H9 (cell line): ENCODE data around the gene ZNF366. TPM values are rescaled to one million over a fixed set of nuclear protein-coding genes. Genes with fewer than 3 reads are reported as not detected.

ENCODE experiments used
- DNase-seq: peaks from one replicate; pipeline ENCODE4 v3.0.0-alpha.2; 2017
- H2AFZ ChIP-seq: one replicate; pipeline ENCODE4 v1.6.1; 2013; ENCODE audit warnings: mild to moderate bottlenecking, low read length, control low read depth, moderate library complexity
- H2AK5ac ChIP-seq: 2 replicates; pipeline ENCODE4 v1.6.1; 2013; ENCODE audit warnings: low read length, control low read depth, mixed read lengths; ENCODE audit not compliant: insufficient read length
- H2BK120ac ChIP-seq: one replicate; pipeline ENCODE4 v1.6.1; 2013; ENCODE audit warnings: low read depth, mild to moderate bottlenecking, low read length, control low read depth, inconsistent platforms; ENCODE audit not compliant: poor library complexity, severe bottlenecking
- H2BK12ac ChIP-seq: 2 replicates; pipeline ENCODE4 v1.6.1; 2013; ENCODE audit warnings: low read length, control low read depth, mixed read lengths, low read depth; ENCODE audit not compliant: insufficient read length
- H2BK15ac ChIP-seq: 2 replicates; pipeline ENCODE4 v1.6.1; 2013; ENCODE audit warnings: low read depth, low read length, control low read depth
- H2BK20ac ChIP-seq: one replicate; pipeline ENCODE4 v1.6.1; 2013; ENCODE audit warnings: low read depth, mild to moderate bottlenecking, low read length, control low read depth, inconsistent platforms; ENCODE audit not compliant: poor library complexity, severe bottlenecking
- H2BK5ac ChIP-seq: 2 replicates; pipeline ENCODE4 v1.6.1; 2013; ENCODE audit warnings: low read length, control low read depth, mixed read lengths; ENCODE audit not compliant: insufficient read length
- H3K14ac ChIP-seq: 2 replicates; pipeline ENCODE4 v1.6.1; 2013; ENCODE audit warnings: low read length, control low read depth; ENCODE audit not compliant: insufficient read depth
- H3K18ac ChIP-seq: 2 replicates; pipeline ENCODE4 v1.6.1; 2013; ENCODE audit warnings: low read depth, mild to moderate bottlenecking, mixed read lengths, low read length, control low read depth; ENCODE audit not compliant: insufficient read length
- H3K23ac ChIP-seq: 2 replicates; pipeline ENCODE4 v1.6.1; 2013; ENCODE audit warnings: low read length, control low read depth, mixed read lengths, low read depth; ENCODE audit not compliant: insufficient read length
- H3K23me2 ChIP-seq: 2 replicates; pipeline ENCODE4 v1.6.1; 2013; ENCODE audit warnings: low read depth, mild to moderate bottlenecking, mixed read lengths, low read length, control low read depth; ENCODE audit not compliant: insufficient read length, poor library complexity, severe bottlenecking
- H3K27ac ChIP-seq: 2 replicates; pipeline ENCODE4 v1.5.1; 2013; ENCODE audit warnings: low read length, control low read depth, mixed read lengths, low read depth; ENCODE audit not compliant: insufficient read length
- H3K27me3 ChIP-seq: 2 replicates; pipeline ENCODE4 v1.6.1; 2013; ENCODE audit warnings: low read length, control low read depth, inconsistent platforms; ENCODE audit not compliant: insufficient read depth
- H3K4ac ChIP-seq: 2 replicates; pipeline ENCODE4 v1.6.1; 2013; ENCODE audit warnings: low read depth, mild to moderate bottlenecking, control low read depth, inconsistent platforms, low read length, moderate library complexity
- H3K4me1 ChIP-seq: 2 replicates; pipeline ENCODE4 v1.6.1; 2013; ENCODE audit warnings: low read length, control low read depth, inconsistent platforms; ENCODE audit not compliant: insufficient read depth
- H3K4me2 ChIP-seq: 2 replicates; pipeline ENCODE4 v1.6.1; 2013; ENCODE audit warnings: low read length, control low read depth, mixed read lengths; ENCODE audit not compliant: insufficient read length, insufficient read depth
- H3K56ac ChIP-seq: 2 replicates; pipeline ENCODE4 v1.6.1; 2013; ENCODE audit warnings: low read depth, mild to moderate bottlenecking, mixed read lengths, low read length, control low read depth; ENCODE audit not compliant: insufficient read length
- H3K79me1 ChIP-seq: 2 replicates; pipeline ENCODE4 v1.6.1; 2013; ENCODE audit warnings: low read depth, mild to moderate bottlenecking, moderate library complexity, low read length, control low read depth, inconsistent platforms; ENCODE audit not compliant: insufficient read depth, poor library complexity, severe bottlenecking
- H3K79me2 ChIP-seq: 2 replicates; pipeline ENCODE4 v1.6.1; 2013; ENCODE audit warnings: low read length, control low read depth, inconsistent platforms; ENCODE audit not compliant: insufficient read depth
- H3K9ac ChIP-seq: 2 replicates; pipeline ENCODE4 v1.6.1; 2013; ENCODE audit warnings: low read length, control low read depth, mixed read lengths; ENCODE audit not compliant: insufficient read length; ENCODE audit errors: extremely low read depth
- H3K9me3 ChIP-seq: one replicate; pipeline ENCODE4 v1.6.1; 2013; ENCODE audit warnings: low read depth, low read length, inconsistent platforms; ENCODE audit not compliant: control insufficient read depth
- H3T11ph ChIP-seq: one replicate; pipeline ENCODE4 v1.6.1; 2013; ENCODE audit warnings: mild to moderate bottlenecking, low read length, control low read depth, inconsistent platforms
- H4K20me1 ChIP-seq: one replicate; pipeline ENCODE4 v1.6.1; 2013; ENCODE audit not compliant: control insufficient read depth, insufficient read length, insufficient read depth
- H4K5ac ChIP-seq: 2 replicates; pipeline ENCODE4 v1.6.1; 2013; ENCODE audit warnings: low read depth, mild to moderate bottlenecking, mixed read lengths, low read length, control low read depth; ENCODE audit not compliant: insufficient read length
- H4K8ac ChIP-seq: replicated peaks from 2 replicates; pipeline ENCODE4 v1.6.1; 2013; ENCODE audit warnings: low read length, control low read depth, mixed read lengths, low read depth; ENCODE audit not compliant: insufficient read length
- H4K91ac ChIP-seq: 2 replicates; pipeline ENCODE4 v1.6.1; 2013; ENCODE audit warnings: low read depth, mild to moderate bottlenecking, moderate library complexity, mixed read lengths, low read length, control low read depth; ENCODE audit not compliant: insufficient read length
- H3K27ac Mint-ChIP-seq, 3 experiments: 2 replicates in 2 of 3; 3 replicates in 1 of 3; pipeline ENCODE4 v1.8.0; 2020 to 2021; ENCODE audit warnings: mixed read lengths in 3 of 3, mild to moderate bottlenecking in 1 of 3, moderate library complexity in 1 of 3
- H3K27me3 Mint-ChIP-seq: 2 replicates; pipeline ENCODE4 v1.8.0; 2021; ENCODE audit warnings: low read depth, mild to moderate bottlenecking, moderate library complexity, mixed read lengths
- H3K36me3 Mint-ChIP-seq, 3 experiments: 2 replicates in 2 of 3; 3 replicates in 1 of 3; pipeline ENCODE4 v1.8.0; 2020 to 2021; ENCODE audit warnings: low read depth in 3 of 3, mixed read lengths in 3 of 3; ENCODE audit not compliant: insufficient read depth in 1 of 3
- H3K4me1 Mint-ChIP-seq, 2 experiments: 2 replicates each; pipeline ENCODE4 v1.8.0; 2020; ENCODE audit warnings: mixed read lengths in 2 of 2
- H3K4me3 Mint-ChIP-seq, 2 experiments: 2 replicates in 1 of 2; 3 replicates in 1 of 2; pipeline ENCODE4 v1.8.0; 2020 to 2021; ENCODE audit warnings: mild to moderate bottlenecking in 2 of 2, mixed read lengths in 2 of 2, moderate library complexity in 1 of 2
- H3K9me3 Mint-ChIP-seq, 2 experiments: 2 replicates in 1 of 2; 3 replicates in 1 of 2; pipeline ENCODE4 v1.8.0; 2020; ENCODE audit warnings: mild to moderate bottlenecking in 2 of 2, mixed read lengths in 2 of 2, moderate library complexity in 1 of 2
- CTCF ChIP-seq: fragments of 200-600 bp; sonication (generic); conservative IDR thresholded peaks from 3 replicates; pipeline ENCODE4 v1.8.0; 2021; ENCODE audit warnings: antibody characterized with exemption, mild to moderate bottlenecking
- WGBS: extraction: QIAGEN DNeasy Blood & Tissue Kit; methylation state at CpG from one replicate; pipeline ENCODE4 v1.1.7; 2013; ENCODE audit warnings: missing lambda C conversion rate, low lambda C conversion rate, mixed read lengths; ENCODE audit not compliant: insufficient read length; ENCODE audit errors: extremely low coverage; 5-methylcytosine and 5-hydroxymethylcytosine counted together
- total RNA-seq: library from RNA; stranded (reverse); gene quantifications from 2 replicates; pipeline ENCODE4 v1.2.1, GENCODE V29; 2021

The ZNF366 gene
- total RNA-seq, 1 experiment from 2014 or later: not detected

DNA sequence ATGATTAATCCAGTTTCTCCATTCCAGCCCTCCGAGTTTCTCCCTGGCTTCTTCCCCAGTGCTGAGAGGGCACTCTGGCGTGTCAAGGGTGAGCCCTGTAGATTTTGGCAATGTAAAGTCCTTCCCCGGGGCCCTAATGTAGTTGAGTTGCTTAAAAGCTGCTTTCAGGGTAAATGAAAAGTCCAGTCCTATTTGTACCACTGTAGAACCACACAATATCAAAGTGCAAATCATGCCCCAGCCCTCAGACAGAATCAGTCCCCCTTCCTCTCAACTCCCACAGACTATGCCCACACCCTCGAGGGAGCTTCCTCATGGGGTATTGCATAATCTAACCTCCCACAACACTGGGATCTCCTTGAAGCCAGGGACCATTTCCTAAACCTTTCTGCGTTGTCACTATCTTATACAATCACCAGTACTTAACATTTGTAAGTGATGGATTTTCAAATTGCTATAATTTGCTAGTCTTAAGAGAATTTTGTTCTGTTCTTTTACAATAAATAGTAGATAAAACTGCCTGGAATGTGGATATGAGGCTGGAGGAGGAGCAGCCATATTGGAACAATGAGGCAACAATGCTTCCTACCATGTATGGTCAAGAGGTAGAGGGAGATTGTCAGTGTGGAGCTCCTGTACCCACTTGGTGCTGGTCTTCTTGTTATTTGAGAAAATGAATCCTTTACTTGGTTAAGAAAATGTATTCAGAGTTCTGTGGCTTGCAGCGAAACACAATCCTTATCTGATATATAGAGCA, 34.4 kb downstream of the ZNF366 start:
- Histone ChIP-seq H2BK15ac (no peak overlapping the region), H2BK12ac (no peak overlapping the region), H3K4me1 (no peaks in the 10 kb centered on the region), H3T11ph (no peak overlapping the region), H3K56ac (no peak overlapping the region), H4K20me1 (no peaks in the 10 kb centered on the region), H4K5ac (no peak overlapping the region), H3K79me1 (no peaks in the 10 kb centered on the region), H3K14ac (no peak overlapping the region), H3K23ac (no peak overlapping the region), H3K27ac (no peak overlapping the region), H3K79me2 (no peaks in the 10 kb centered on the region), H3K23me2 (no peaks in the 10 kb centered on the region), H2AK5ac (no peak overlapping the region), H3K9ac (no peak overlapping the region), H2AFZ (no peak overlapping the region), H3K18ac (no peak overlapping the region), H4K8ac (no peak overlapping the region), H3K9me3 (no peaks in the 10 kb centered on the region), H4K91ac (no peak overlapping the region), H3K4me2 (no peak overlapping the region), H2BK20ac (no peak overlapping the region), H2BK5ac (no peak overlapping the region), H3K27me3 (no peaks in the 10 kb centered on the region), H2BK120ac (no peak overlapping the region), H3K4ac (no peak overlapping the region)
- no peaks in the 10 kb centered on the region for H3K9me3 Mint-ChIP-seq
- H3K4me1 Mint-ChIP-seq: no peaks in the 10 kb centered on the region
- no peaks in the 10 kb centered on the region; the same call in 1 of the 2 replicates for H3K27me3 Mint-ChIP-seq
- TF ChIP-seq CTCF: no peak
- no peaks in the 10 kb centered on the region for H3K36me3 Mint-ChIP-seq
- no peak overlapping the region for H3K4me3 Mint-ChIP-seq
- no peak overlapping the region for H3K27ac Mint-ChIP-seq
- DNase-seq: no peak
- no CpG with 5 or more reads among the region's 6 CpGs for WGBS
